ENCODE results near the gene ADPRH. TPM values are rescaled to one million over a fixed set of nuclear protein-coding genes. Genes with fewer than 3 reads are reported as not detected.

The ADPRH gene
- total RNA-seq, 1 donor from 2014 or later = 3.9 TPM

DNA sequence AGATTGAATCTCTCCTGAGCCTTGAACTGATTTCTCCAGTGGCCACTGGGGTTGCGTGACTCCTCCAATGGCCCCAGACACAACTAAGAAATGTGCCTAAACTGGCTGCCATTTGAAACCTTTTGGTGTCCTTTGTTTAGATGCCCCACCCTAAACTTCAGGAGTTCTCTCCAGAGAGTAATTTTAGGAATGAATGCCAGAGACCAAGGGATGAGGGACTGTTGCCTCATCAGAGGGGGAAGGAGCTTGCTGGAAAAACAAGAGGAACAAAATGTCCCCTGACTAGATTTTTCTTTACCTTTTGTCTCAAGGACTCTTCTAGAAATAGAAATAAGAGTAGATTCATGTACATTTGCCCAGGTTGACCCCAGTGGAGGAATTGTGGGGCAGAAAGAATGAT is 8.1 kb upstream of the ADPRH start:
- Mint-ChIP-seq H3K4me1 (ENCODE audit: low read depth) (peaks cover 2% of the 10 kb centered on the region), H3K36me3 (ENCODE audit: low read depth) (peaks cover 6% of the 10 kb centered on the region), H3K27ac (ENCODE audit: unreplicated experiment) (no peak overlapping the region), H3K9me3 (ENCODE audit: low read depth) (peaks cover 3% of the 10 kb centered on the region), H3K27me3 (ENCODE audit: low read depth) (peaks cover 18% of the 10 kb centered on the region), H3K4me3 (ENCODE audit: unreplicated experiment) (no peak overlapping the region)
- DNase-seq (ENCODE audit: low spot score) = no peak
- TF ChIP-seq, protein P1, sequence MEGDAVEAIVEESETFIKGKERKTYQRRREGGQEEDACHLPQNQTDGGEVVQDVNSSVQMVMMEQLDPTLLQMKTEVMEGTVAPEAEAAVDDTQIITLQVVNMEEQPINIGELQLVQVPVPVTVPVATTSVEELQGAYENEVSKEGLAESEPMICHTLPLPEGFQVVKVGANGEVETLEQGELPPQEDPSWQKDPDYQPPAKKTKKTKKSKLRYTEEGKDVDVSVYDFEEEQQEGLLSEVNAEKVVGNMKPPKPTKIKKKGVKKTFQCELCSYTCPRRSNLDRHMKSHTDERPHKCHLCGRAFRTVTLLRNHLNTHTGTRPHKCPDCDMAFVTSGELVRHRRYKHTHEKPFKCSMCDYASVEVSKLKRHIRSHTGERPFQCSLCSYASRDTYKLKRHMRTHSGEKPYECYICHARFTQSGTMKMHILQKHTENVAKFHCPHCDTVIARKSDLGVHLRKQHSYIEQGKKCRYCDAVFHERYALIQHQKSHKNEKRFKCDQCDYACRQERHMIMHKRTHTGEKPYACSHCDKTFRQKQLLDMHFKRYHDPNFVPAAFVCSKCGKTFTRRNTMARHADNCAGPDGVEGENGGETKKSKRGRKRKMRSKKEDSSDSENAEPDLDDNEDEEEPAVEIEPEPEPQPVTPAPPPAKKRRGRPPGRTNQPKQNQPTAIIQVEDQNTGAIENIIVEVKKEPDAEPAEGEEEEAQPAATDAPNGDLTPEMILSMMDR (IDR thresholded peaks at IDR 0.05) = no peak

GRCh38 chr3:119571688-119572087 is 7.6 kb upstream of the ADPRH start:
- Mint-ChIP-seq H3K27ac (ENCODE audit: unreplicated experiment) (no peak overlapping the region), H3K4me3 (ENCODE audit: unreplicated experiment) (no peak overlapping the region), H3K9me3 (ENCODE audit: low read depth) (peaks cover 3% of the 10 kb centered on the region), H3K27me3 (ENCODE audit: low read depth) (peaks cover 15% of the 10 kb centered on the region), H3K36me3 (ENCODE audit: low read depth) (peaks cover 6% of the 10 kb centered on the region), H3K4me1 (ENCODE audit: low read depth) (peaks cover 2% of the 10 kb centered on the region)
- TF ChIP-seq, protein P1 (IDR thresholded peaks at IDR 0.05) = no peak
- no peak for DNase-seq (ENCODE audit: low spot score)

DNA sequence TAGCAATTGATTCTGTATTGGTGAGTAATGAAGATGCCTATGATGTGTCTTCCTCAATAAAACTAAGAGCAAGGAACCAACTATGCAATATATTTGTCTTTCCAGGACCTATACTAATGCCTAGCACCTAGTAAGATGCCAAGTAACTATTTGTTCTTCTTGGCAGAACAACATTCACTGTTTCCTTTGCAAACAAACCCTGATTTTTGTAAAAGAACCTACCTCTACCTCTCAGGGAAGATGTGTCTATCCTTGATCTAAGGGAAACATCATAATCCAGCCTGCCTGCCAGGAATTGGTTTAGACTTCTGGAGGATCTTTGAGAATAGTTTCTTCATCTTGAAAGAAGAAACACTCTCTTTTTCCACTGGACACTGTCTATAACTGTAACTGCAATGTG is 3.8 kb upstream of the ADPRH start:
- no peaks in the 10 kb centered on the region for H3K27me3 Mint-ChIP-seq (ENCODE audit: low read depth)
- peaks cover 15% of the 10 kb centered on the region for H3K4me1 Mint-ChIP-seq (ENCODE audit: low read depth)
- TF ChIP-seq, protein P1 (IDR thresholded peaks at IDR 0.05) = no peak
- H3K36me3 Mint-ChIP-seq (ENCODE audit: low read depth) = no peaks in the 10 kb centered on the region
- DNase-seq (ENCODE audit: low spot score) = no peak
- no peaks in the 10 kb centered on the region for H3K9me3 Mint-ChIP-seq (ENCODE audit: low read depth)
- H3K27ac Mint-ChIP-seq (ENCODE audit: unreplicated experiment) = no peak overlapping the region
- no peak overlapping the region for H3K4me3 Mint-ChIP-seq (ENCODE audit: unreplicated experiment)

DNA sequence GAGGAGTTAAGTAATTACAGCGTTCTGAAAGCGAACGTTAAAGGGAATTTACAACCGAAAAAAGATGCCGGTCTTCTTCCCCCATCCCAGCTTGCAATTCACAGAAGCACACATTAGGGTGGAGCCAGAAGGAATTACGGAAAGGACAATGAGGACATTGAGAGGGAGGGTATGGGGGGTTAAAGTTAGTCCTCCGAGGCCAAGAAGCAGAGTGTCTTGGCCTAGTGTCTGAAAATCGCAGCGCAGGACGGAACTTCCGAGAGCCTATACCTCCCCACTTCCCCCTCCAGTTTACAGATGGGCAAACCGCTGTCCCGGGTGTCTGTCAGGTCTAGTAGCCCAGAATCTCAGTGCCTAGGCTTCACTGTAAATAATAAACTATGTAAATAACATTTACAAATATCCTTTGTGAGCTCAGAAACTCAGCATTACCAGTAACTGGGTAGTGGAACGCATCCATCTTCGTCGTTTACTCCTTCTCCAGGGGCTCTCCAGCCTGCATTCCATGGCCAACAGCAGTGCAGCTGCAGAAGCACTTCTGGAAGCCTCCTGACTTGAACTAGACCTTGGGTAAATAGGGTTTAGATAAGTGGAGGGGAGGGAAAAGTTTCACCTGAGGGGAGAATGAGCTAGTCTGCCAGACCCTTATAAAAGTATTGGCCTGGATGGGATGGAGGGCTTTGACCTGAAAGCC is 922 bp downstream of the ADPRH start:
- H3K27ac Mint-ChIP-seq (ENCODE audit: unreplicated experiment) = peak overlapping the region; percentile 90
- H3K9me3 Mint-ChIP-seq (ENCODE audit: low read depth) = no peaks in the 10 kb centered on the region
- TF ChIP-seq, protein P1 (IDR thresholded peaks at IDR 0.05) = no peak
- H3K36me3 Mint-ChIP-seq (ENCODE audit: low read depth) = no peaks in the 10 kb centered on the region
- DNase-seq (ENCODE audit: low spot score) = no peak
- no peaks in the 10 kb centered on the region for H3K27me3 Mint-ChIP-seq (ENCODE audit: low read depth)
- peak overlapping the region; percentile 88 for H3K4me3 Mint-ChIP-seq (ENCODE audit: unreplicated experiment)
- peaks cover 14% of the 10 kb centered on the region for H3K4me1 Mint-ChIP-seq (ENCODE audit: low read depth)

DNA sequence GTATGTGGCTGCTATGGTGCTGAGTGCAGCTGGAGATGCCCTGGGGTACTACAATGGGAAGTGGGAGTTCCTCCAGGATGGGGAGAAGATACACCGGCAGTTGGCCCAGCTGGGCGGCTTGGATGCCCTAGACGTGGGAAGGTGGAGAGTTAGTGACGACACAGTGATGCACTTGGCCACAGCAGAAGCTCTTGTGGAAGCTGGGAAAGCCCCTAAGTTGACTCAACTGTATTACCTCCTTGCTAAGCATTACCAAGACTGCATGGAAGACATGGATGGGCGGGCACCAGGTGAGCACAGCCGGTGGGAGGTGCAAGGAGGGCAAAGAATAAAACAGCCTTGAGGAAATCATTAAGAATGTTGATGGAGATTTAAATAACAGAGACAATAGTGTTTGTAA is 2.9 kb downstream of the ADPRH start:
- Mint-ChIP-seq H3K9me3 (ENCODE audit: low read depth) (no peaks in the 10 kb centered on the region), H3K27me3 (ENCODE audit: low read depth) (no peaks in the 10 kb centered on the region), H3K27ac (ENCODE audit: unreplicated experiment) (no peak overlapping the region), H3K4me1 (ENCODE audit: low read depth) (peaks cover 24% of the 10 kb centered on the region), H3K4me3 (ENCODE audit: unreplicated experiment) (no peak overlapping the region), H3K36me3 (ENCODE audit: low read depth) (no peaks in the 10 kb centered on the region)
- TF ChIP-seq, protein P1 (IDR thresholded peaks at IDR 0.05) = no peak
- no peak for DNase-seq (ENCODE audit: low spot score)
